Sigmoid colon (tissue), 4 donors: ENCODE data around the gene SATL1.

Experiments used
- CTCF ChIP-seq, 4 experiments: fragments of 450-650 bp in 3 of 4; fragments of 200-600 bp in 1 of 4; IDR thresholded peaks; one replicate each; pipeline ENCODE4 v1.5.1; 2016 to 2019; ENCODE audit warnings: antibody characterized with exemption in 4 of 4, mild to moderate bottlenecking in 3 of 4, moderate library complexity in 2 of 4
- EP300 ChIP-seq, 4 donors: sonication (generic); formaldehyde crosslinking; IDR thresholded peaks; one replicate each; pipeline ENCODE4 v1.6.1; 2017; ENCODE audit warnings: antibody characterized with exemption in 4 of 4
- POLR2A ChIP-seq, 2 donors: fragments of 450-650 bp; IDR thresholded peaks; one replicate each; pipeline ENCODE4 v1.6.1; 2016; ENCODE audit warnings: antibody characterized with exemption in 2 of 2, mild to moderate bottlenecking in 2 of 2, moderate library complexity in 2 of 2
- POLR2AphosphoS5 ChIP-seq, 4 donors: sonication (generic); formaldehyde crosslinking; IDR thresholded peaks; one replicate each; pipeline ENCODE4 v1.6.1; 2017; ENCODE audit warnings: antibody characterized with exemption in 4 of 4

- TF ChIP-seq POLR2A (IDR thresholded peaks at IDR 0.05) = no peak
- no peak for TF ChIP-seq CTCF (IDR thresholded peaks at IDR 0.05)
- TF ChIP-seq POLR2AphosphoS5 (IDR thresholded peaks at IDR 0.05) = no peak
- TF ChIP-seq EP300 (IDR thresholded peaks at IDR 0.05) = no peak
Observed at GRCh38 chrX:85065512-85066198, 177.9 kb downstream of the SATL1 start.
